Stimulated activated naive CD4-positive, alpha-beta T cell (primary cell): ENCODE results near the gene HNRNPLL.
"Not testable (repeated sequence)": the region's sequence is repeated elsewhere in the genome, so short reads cannot be mapped to it uniquely, and the experiment has no call there.

Source experiments
- DNase-seq, 6 experiments: peaks; one replicate each; lab custom pipeline; 2025; lab: John Stamatoyannopoulos, UW

HNRNPLL gene

DNA sequence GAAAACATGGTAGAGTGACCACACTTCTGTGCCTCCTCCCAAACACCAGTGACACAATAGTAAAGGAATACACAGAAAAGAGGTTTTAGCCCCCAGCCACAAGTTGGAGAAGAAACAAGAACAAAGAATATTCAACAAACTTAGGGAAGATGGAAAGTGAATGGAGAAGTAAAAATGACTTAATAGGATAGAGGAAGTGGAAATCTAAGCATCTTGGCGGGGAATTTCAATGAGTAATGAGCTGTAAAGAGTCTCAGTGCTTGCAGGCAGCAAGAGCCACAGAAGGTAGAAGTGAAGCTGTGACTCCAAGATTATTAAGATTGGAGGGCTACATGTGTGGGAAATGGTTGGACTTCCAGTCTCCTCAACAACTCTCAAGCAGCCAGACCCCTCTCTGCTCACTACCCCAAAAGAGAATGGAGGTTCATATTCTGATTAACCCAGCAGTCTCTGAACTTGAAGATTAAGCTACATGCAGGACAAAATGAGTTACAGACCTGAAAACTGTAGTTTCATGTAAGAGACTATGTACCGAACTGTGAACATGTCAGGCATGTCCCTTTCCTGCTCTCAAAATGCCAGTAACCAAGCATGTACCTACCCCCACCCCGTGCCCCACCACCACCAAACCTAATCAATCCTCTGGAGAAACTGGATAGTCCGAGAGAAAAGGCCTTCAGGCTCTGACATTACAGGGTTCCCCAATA, 16.9 kb upstream of the HNRNPLL start:
- no peak for DNase-seq

DNA sequence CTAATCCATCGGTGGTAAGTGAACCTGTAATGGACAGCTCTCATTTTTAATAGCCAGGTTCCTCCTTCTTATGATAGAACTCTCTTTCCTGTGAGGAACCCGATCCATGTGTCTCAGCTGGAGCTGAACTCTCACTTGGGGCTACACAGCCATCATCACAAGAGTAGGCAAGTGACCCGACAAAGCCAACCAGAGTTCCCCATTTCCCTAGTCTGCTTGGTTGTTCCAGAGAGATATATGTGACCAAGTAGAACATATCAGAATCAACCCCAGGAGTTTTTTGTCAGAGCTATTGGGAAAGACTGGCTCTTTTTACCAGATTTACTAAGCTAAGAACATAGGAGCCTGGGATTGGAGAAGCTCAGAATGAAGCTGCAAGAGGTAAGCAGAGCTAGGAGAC, 14.6 kb upstream of the HNRNPLL start:
- no peak for DNase-seq

GRCh38 chr2:38615237-38615636, 12.5 kb upstream of the HNRNPLL start:
- DNase-seq: no peak

DNA sequence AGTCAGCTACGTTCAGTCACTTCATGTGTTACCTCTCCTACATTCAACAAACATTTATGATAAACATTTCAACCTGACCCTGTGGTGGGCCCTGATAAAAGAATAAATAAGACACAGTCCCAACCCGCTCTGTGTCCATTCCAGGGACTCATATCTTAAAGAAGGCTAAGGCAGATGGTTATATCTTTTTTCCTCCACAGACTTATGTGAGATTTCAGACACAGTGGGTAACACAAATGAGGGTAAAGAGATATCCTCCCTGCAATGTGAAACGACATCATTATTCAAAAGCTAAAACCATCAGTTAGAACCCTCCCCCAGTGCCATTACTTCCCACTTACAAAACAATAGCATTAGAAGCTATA, 11.1 kb upstream of the HNRNPLL start:
- no peak for DNase-seq

DNA sequence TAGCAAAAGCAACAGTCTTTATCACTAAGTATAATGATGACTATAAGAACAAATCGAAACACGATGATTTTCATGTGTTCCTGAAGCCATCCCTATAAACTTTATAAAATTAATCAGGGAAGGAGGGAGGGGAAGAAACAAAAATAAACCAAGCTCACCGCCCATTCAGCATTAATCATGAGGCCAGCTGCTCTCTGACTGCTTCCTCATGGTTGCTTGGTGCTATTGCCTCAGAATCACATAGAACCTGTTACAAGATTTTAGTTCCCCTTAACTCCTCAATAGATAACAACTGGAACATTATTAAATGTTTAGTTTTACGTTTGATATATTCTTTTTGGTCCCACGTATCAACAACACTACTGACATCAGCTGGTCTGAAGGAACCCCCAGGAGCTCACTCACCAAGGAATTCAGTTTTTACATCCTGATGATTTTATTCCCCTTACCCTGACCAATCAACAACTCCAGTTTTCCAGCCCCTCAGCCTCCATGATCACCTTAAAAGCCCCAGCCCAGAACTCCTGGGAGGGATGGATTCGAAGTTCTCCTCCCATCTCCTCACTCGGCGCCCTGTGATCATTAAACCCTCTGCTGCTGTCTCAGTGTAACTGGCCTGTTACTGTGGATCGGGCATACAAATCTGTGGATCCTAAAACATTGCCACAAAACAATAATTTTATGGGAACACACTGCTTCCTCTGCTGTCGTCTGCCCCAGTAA, 10.6 kb upstream of the HNRNPLL start:
- no peak for DNase-seq

DNA sequence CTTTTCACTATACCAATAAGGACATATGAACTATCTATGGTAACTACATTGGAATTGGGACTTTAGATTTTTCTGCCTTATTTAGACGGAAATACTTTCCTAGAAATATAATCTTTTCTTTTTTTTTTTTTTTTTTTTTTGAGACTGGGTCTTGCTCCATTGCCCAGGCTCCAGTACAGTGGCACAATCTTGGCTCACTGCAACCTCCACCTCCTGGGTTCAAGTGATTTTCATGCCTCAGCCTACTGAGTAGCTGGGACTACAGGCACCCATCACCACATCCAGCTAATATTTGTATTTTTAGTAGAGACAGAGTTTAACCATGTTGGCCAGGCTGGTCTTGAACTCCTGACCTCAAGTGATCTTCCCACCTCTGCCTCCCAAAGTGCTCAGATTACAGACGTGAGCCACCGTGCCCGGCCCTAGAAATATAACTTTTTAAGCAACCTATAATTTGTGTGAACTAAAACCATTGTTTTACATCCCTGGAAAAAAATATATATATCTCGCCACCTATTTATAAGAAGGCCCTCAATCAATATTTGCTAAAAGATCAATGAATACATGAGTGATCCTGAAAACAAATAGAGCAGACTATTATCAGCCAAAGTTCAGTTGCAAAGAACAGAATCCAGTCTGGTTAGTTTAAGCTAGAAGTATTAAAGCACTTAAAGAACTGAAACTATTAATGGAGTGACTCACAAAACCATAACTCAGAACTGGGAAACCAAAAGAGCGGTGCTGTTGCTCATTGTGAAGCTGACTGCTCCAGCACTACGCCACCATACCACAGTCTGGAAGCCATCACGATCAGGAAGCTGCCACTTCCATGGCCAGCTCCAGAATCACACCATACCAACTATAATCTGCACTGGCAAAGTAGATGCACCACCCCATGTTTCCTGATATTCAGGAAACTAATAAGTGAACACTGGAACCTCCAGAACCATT, 8.4 kb upstream of the HNRNPLL start:
- no peak for DNase-seq

GRCh38 chr2:38609246-38609645, 6.5 kb upstream of the HNRNPLL start:
- DNase-seq: not testable (repeated sequence)

DNA sequence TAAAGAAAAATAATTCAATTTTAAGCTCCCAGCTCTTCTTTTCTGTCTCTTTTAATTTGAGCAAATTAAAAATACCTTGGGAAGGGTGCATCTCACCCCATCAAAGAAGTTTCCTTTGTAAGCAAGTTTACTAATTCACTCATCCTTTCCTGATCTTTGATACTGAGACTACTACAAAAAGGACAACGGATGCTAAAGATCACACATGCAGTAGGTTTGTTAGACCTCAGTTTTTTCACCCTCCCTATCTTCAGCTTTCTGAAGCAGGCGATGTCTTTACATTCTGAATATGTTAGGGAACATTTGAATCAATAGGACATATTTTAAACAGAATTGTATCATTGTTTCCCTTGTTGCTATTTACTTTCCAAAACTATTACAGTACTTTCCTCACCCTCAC, 6.0 kb upstream of the HNRNPLL start:
- no peak for DNase-seq

DNA sequence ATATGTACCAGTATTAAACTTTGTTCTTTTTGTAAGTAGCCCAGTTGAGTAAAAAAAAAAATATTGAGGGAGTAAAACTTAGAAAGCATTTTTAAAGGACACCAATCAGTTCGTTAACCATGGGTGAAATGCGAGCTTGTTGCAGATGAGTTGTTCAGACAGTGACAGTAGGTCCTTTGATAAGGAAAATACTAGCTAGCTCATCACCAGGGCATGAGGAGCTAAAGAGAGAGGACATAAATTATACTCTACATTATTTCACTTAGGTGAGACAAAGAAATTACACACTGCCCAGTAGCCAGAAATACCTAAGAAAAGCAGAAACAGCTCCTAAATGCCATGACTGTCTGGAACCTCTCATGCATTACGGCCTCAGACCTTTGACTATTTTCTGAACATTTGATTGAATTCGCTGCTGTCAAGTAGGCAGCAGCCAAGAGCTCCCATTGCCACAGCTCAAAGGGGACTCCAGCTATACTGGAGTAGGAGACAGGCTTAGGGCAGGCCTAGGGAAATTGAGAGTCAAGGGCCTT, 2.6 kb upstream of the HNRNPLL start:
- DNase-seq: no peak

DNA sequence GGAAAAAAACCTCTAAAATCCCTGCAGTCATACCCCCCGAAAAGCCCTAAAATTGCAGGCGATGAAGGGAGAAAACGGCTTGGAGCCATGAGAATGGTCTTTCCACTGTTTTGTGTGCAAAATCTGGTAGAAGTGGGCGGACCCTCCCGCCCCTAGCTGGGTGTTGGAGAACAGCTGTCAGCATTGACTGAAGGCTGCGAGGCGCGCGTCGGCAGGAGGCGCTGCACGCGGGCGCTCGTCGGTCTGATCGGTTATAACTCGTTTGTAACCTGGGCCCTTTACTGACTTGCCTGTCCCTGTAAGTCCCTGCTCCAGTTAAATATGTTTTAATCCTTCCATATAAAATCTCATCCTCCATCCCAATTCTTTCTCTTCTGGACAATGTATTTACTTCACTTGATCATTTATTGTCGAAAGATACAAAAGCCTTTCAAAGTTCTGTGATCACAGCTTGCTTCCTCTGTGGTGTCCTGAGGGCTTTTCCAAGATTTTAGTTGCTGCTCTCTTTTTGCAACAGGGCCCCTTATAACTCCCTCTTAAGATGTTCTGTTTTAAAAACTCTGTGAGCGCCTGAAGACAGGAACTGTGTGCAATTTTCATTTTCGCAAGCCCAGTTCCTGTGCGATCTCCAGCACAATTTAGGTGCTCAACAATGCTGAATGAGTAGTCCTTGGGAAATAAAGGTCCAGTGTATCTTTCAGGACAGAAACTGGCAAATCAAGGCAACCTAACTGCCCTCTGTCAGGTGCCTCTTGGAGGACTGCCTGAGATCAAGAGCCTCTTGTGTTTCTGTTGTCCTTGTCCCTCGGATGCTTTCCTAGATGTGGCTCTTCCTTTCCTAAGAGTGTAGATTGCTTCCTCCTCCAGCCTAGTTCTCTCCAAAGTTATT, 918 bp upstream of the HNRNPLL start:
- DNase-seq: peak; percentile 62 to 92 (median 72)

- peak in 5 of 6 experiments; percentile 11 to 45 (median 40) for DNase-seq
Observed at GRCh38 chr2:38602136-38602731, 494 bp downstream of the HNRNPLL start.

- peak in 2 of 6 experiments; percentile 13 to 28 for DNase-seq
Observed at GRCh38 chr2:38601463-38602135, 1.1 kb downstream of the HNRNPLL start.

- no peak for DNase-seq
Observed at GRCh38 chr2:38600921-38601455, 1.7 kb downstream of the HNRNPLL start.

- DNase-seq: no peak
Observed at GRCh38 chr2:38600242-38600891, 2.4 kb downstream of the HNRNPLL start.

GRCh38 chr2:38599706-38600105, 3.0 kb downstream of the HNRNPLL start:
- no peak for DNase-seq

DNA sequence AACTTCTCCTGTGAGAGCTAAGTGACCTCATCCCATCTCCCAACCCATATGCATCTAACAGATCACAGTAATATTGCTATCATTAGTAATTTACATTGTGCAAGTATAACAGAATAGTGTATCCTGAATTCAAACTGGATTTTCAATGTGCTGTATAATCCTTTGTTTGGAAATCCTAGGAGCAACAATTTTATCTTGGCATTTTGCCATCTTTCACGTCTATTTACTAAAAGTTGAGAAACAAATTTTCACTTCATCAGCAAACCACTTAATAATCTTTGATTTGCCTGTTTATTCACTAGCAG, 3.8 kb downstream of the HNRNPLL start:
- DNase-seq: no peak

GRCh38 chr2:38598200-38598990, 4.3 kb downstream of the HNRNPLL start:
- no peak for DNase-seq

DNA sequence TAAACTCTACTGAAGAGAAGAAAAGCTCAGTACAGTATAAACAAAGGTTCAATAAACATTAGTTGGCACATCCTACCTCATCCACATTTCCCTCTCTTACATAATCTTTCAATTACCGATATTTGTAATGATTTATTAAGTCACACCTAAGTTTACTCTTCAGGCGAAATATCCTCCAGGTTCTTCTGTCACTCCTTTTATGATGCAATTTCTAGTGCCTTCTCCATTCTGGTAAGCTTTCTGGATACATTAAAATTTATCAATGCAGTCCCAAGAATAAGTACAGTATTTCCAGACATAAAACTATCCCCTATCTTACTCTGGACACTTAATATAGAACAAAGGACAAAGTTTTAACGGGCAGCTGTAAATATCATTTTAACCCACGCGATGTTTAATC, 5.6 kb downstream of the HNRNPLL start:
- no peak for DNase-seq

DNA sequence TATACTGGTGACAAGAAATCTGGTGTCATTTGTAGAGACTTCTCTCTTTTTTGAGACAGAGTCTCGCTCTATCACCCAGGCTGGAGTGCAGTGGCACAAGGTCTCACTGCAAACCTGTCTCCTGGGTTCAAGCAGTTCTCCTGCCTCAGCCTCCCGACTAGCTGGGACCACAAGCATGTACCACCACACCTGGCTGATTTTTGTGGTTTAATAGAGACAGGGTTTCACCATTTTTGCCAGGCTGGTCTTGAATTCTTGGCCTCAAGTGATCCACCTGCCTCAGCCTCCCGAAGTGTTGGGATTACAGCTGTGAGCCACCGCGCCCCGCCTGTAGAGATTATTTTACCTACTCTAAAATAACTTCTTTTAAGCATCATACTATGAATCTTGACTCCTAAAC, 6.5 kb downstream of the HNRNPLL start:
- DNase-seq: no peak
